GM12872 (cell line): ENCODE measurements around the gene GAREM1.

ENCODE experiments used
- CTCF ChIP-seq: IDR thresholded peaks from 3 replicates; pipeline ENCODE4 v1.5.1; 2011; ENCODE audit warnings: low read depth, mild to moderate bottlenecking, low read length, moderate library complexity; ENCODE audit not compliant: insufficient read depth

GAREM1 gene

GRCh38 chr18:32335228-32335627 lies 135.5 kb downstream of the GAREM1 start:
- no peak for TF ChIP-seq CTCF

DNA sequence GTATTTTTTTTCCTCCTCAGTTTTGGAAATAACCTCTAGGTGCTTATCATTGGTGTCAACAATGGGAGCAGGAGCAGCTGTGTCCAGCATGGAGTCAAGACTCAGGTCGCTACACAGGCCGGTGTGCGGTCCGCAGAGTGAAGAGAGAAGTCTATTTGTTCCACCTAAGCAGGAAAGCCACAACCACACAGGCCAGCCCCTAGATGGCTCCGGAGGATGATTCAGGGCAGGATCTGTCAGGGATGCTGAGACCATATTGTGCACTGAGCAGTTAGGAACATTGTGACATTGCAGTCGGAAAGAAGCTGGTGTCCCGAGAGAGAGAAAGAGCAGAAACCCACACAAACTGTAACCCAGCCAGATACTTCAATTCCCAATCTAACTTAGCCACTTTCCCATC lies 136.9 kb downstream of the GAREM1 start:
- TF ChIP-seq CTCF, result no peak

DNA sequence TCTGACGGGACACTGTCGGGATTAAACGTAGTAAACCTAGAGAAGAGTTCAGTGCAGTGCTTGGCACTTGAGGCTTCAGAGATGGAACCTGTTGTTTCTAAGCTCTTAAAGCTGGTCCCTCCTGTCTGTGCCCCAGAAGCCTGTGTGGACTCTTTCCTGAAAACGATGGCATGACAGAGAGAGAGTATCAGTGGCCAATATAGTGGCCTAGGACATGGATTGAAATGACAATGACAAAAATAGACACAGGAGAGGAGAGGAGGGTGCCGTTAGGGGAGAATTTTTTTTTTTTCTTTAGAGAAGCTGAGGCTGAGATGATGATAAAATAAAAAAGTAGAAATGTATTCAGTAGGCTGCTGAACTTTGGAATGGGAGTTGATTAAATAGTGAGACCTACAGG lies 138.0 kb downstream of the GAREM1 start:
- TF ChIP-seq CTCF, result no peak

- TF ChIP-seq CTCF, result no peak
These were observed 141.7 kb downstream of the GAREM1 start for GRCh38 chr18:32328974-32329373.

- TF ChIP-seq CTCF, result no peak
These were observed 142.3 kb downstream of the GAREM1 start for GRCh38 chr18:32328379-32328778.

DNA sequence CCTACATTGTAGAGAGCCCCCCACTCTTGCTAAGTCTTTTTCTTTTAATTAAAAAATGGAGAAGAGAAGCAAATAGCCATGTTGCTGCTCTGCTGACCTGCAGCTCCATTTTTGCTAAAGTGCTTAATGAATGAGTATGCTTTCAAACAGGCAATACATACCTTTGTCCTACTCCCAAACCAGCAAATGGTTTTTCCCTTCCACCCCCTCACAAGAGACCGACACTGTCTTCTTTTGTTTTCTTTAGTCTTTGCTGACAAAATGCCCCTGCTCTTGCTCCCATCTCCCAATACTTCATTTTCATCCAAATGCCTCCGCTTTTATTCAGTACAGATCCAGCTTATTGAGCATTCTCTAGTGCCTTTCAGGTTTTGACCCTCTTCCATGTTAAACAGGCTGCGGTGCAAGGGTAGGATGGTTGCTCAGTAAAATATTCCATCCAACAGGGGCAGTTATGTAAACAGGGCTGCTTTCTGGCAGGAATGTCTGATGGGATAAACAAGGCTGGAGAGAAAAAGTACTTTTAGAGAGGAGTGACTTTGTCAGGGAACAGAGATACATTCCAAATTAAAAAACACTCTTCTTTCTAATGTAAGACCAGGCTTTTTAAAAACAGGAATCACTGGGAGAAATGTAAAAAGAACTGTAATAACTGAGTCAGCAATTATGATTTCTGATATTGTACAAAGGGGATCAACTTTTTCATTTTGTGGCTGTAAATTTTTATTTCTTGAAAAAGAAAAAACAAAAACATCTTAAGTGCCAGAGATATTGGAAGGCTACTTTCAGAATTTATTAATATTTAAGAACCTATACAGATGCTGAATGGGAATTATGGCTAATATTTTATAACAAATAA lies 144.0 kb downstream of the GAREM1 start:
- TF ChIP-seq CTCF, result no peak

- no peak for TF ChIP-seq CTCF
These were observed 146.5 kb downstream of the GAREM1 start for GRCh38 chr18:32324181-32324580.
